Adrenal gland (tissue), 12 donors: ENCODE data around the gene DDX20. TPM values are rescaled to one million over a fixed set of nuclear protein-coding genes. Genes with fewer than 3 reads are reported as not detected.

Source experiments
- DNase-seq, 7 donors: peaks; one replicate each; pipeline ENCODE4 v3.0.0-alpha.2; 2019 to 2020
- H3K27ac ChIP-seq, 5 donors: fragments of 200-600 bp; sonication (generic) in 4 of 5; 1 replicate in 3 of 5; 2 replicates in 2 of 5; pipeline versions ENCODE4 v1.5.1 to v1.8.0; 2016 to 2020; ENCODE audit warnings: mild to moderate bottlenecking in 1 of 5
- H3K27me3 ChIP-seq: fragments of 200-600 bp; 2 replicates; pipeline ENCODE4 v1.8.0; 2021
- H3K36me3 ChIP-seq, 2 donors: fragments of 200-600 bp; replicated peaks in 1 of 2; 1 replicate in 1 of 2; 2 replicates in 1 of 2; pipeline versions ENCODE4 v1.5.1 to v1.8.0; 2018 to 2022
- H3K4me1 ChIP-seq, 2 donors: fragments of 200-600 bp; replicated peaks in 1 of 2; 1 replicate in 1 of 2; 2 replicates in 1 of 2; pipeline versions ENCODE4 v1.5.1 to v1.8.0; 2018 to 2021
- H3K4me3 ChIP-seq, 4 donors: fragments of 200-600 bp; sonication (generic) in 3 of 4; one replicate each; pipeline ENCODE4 v1.5.1; 2016 to 2018
- H3K9me3 ChIP-seq, 3 donors: fragments of 200-600 bp; sonication (generic) in 1 of 3; replicated peaks in 1 of 3; 1 replicate in 2 of 3; 2 replicates in 1 of 3; pipeline versions ENCODE4 v1.5.1 to v1.8.0; 2016 to 2021
- POLR2A ChIP-seq, 2 donors: fragments of 450-650 bp; IDR thresholded peaks; one replicate each; pipeline ENCODE4 v1.6.1; 2017; ENCODE audit warnings: antibody characterized with exemption in 2 of 2, mild to moderate bottlenecking in 2 of 2, moderate library complexity in 1 of 2
- WGBS, 4 donors: extraction: QIAGEN DNeasy Blood & Tissue Kit in 2 of 4; methylation state at CpG; one replicate each; pipeline versions ENCODE4 v1.1.5 to v1.1.7; 2013 to 2017; 5-methylcytosine and 5-hydroxymethylcytosine counted together
- intact Hi-C, 2 donors: fragments of 100-400 bp; cut with DNase I; formaldehyde crosslinking; loops; one replicate each; pipeline versions ENCODE4 v1.14.1 to v1.15.0; 2022 to 2023
- polyA plus RNA-seq, 3 donors: library from polyadenylated mRNA; stranded (reverse); fragments of 200-250 nt in 2 of 3; fragments of 350-450 nt in 1 of 3; fragmentation: Illumina TruSeq in 1 of 3; extraction: RNeasy Lipid Tissue Mini Kit (QIAGEN cat#74804) in 1 of 3; gene quantifications; one replicate each; pipeline ENCODE4 v1.2.3, GENCODE V29; 2013 to 2014
- small RNA-seq, 2 donors: library from RNA; depleted of rRNA; stranded (forward); fragments of <200 nt; gene quantifications; one replicate each; pipeline ENCODE3, GENCODE V24; 2016
- total RNA-seq, 9 donors: library from RNA; depleted of rRNA in 4 of 9; stranded (reverse); fragments of >200 nt in 4 of 9; fragments of 120-200 nt in 1 of 9; fragmentation: NEBNext Ultra II Directional in 1 of 9; extraction: Animal tissue kit (Norgen Biotek cat#: 25700) in 1 of 9; gene quantifications; one replicate each; pipeline versions ENCODE4 v1.1.0 to v1.2.4, GENCODE V29; 2013 to 2023
- TF ChIP-seq, protein P1 (sequence below), 6 experiments: fragments of 450-650 bp in 4 of 6; fragments of 200-600 bp in 2 of 6; sonication (generic) in 1 of 6; IDR thresholded peaks; 1 replicate in 5 of 6; 2 replicates in 1 of 6; pipeline versions ENCODE4 v1.5.1 to v1.8.0; 2016 to 2021; ENCODE audit warnings: antibody characterized with exemption in 6 of 6, mild to moderate bottlenecking in 2 of 6, moderate library complexity in 1 of 6
- donor health status: healthy with polysubstance abuse.
- donor health status: Bipolar disorder and iron deficiency.
- donor health status: DM: yes; HTN: yes; CAD: no.
- donor health status: DM: no; HTN: no; CAD: no.
- donor health status: DM: no; HTN: no; CAD: no.
- donor health status: DM: yes; HTN: yes; CAD: no.

The DDX20 gene
- total and polyA plus RNA-seq, 12 donors: 6.2 to 19.9 (median 11.6) TPM

GRCh38 chr1:111814305-111814628 is 58.6 kb downstream of the DDX20 start:
- DNase-seq: no peak
- Histone ChIP-seq H3K4me3 (no peak overlapping the region), H3K27ac (no peak overlapping the region), H3K4me1 (no peaks in the 10 kb centered on the region), H3K9me3 (no peaks in the 10 kb centered on the region), H3K36me3 (no peaks in the 10 kb centered on the region), H3K27me3 (no peaks in the 10 kb centered on the region)
- intact Hi-C loops: no loop called here
- WGBS, 4 donors: 91 to 98% (median 94%) methylated on average over 9 of the region's 9 CpGs
- TF ChIP-seq POLR2A (IDR thresholded peaks at IDR 0.05): no peak
- TF ChIP-seq, protein P1, sequence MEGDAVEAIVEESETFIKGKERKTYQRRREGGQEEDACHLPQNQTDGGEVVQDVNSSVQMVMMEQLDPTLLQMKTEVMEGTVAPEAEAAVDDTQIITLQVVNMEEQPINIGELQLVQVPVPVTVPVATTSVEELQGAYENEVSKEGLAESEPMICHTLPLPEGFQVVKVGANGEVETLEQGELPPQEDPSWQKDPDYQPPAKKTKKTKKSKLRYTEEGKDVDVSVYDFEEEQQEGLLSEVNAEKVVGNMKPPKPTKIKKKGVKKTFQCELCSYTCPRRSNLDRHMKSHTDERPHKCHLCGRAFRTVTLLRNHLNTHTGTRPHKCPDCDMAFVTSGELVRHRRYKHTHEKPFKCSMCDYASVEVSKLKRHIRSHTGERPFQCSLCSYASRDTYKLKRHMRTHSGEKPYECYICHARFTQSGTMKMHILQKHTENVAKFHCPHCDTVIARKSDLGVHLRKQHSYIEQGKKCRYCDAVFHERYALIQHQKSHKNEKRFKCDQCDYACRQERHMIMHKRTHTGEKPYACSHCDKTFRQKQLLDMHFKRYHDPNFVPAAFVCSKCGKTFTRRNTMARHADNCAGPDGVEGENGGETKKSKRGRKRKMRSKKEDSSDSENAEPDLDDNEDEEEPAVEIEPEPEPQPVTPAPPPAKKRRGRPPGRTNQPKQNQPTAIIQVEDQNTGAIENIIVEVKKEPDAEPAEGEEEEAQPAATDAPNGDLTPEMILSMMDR (IDR thresholded peaks at IDR 0.05): no peak

DNA sequence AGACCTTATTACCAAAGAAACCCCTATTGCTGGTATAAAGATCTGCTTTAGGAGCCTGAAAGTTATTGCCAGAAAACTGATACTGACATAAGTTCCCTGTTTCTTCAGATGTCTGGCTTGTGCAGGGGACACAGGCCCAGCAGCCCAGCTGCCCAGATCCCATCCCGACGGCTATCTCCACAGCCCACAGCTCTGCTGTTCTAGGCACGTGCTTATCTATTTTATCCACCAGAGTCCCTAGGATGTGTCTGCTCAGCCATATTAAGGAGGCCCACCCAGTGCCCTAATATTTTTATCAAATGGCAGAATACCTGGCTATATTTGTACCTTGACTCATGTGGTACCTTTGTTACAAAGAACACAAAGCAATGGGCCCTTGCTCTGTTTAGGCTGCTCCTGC is 58.9 kb downstream of the DDX20 start:
- Histone ChIP-seq H3K27ac (no peak overlapping the region), H3K4me1 (no peaks in the 10 kb centered on the region), H3K4me3 (no peak overlapping the region), H3K36me3 (no peaks in the 10 kb centered on the region), H3K9me3 (no peaks in the 10 kb centered on the region), H3K27me3 (no peaks in the 10 kb centered on the region)
- intact Hi-C loops: no loop called here
- DNase-seq: no peak
- 78 to 89% (median 80%) methylated on average over 3 of the region's 3 CpGs for WGBS, 4 donors
- TF ChIP-seq, protein P1 (IDR thresholded peaks at IDR 0.05): no peak
- TF ChIP-seq POLR2A (IDR thresholded peaks at IDR 0.05): no peak

Small RNA genes within 50 kb of the gene (small RNA-seq; reads per million reads assigned to genes)
- gene INKA2: 0.33 to 0.47 reads per million in 2 donors

Other genes with a start within 250 kb of the DDX20 start
- 100 to 1,000 TPM in 1 of 9 donors, 10 to 100 TPM in 8; 23.1 to 101 (median 64.3) TPM for gene RAP1A, start 136.1 kb upstream of the DDX20 start, total RNA-seq
- gene RAP1A, start 136.1 kb upstream of the DDX20 start, polyA plus RNA-seq: 100 to 1,000 TPM in 1 of 3 donors, 10 to 100 TPM in 2; 45.4 to 157 (median 56.1) TPM
- 1 to 10 TPM in 4 of 9 donors, under 1 TPM in 4, not detected in 1; 0.78 to 4.7 (median 1.2) TPM for gene INKA2, start 16.5 kb upstream of the DDX20 start, total RNA-seq
- 1 to 10 TPM in 1 of 3 donors, under 1 TPM in 2; 0.61 to 1.7 (median 0.68) TPM for gene INKA2, start 16.5 kb upstream of the DDX20 start, polyA plus RNA-seq
- gene KCND3, start 233.8 kb downstream of the DDX20 start, total RNA-seq: 1 to 10 TPM in 8 of 9 donors, under 1 TPM in 1; 0.39 to 6.7 (median 3.2) TPM
- gene KCND3, start 233.8 kb downstream of the DDX20 start, polyA plus RNA-seq: 1 to 10 TPM; 1.2 to 5.6 (median 1.4) TPM